Stimulated activated naive CD8-positive, alpha-beta T cell treated with anti-CD3 and anti-CD28 coated beads, Interleukin-15, Interleukin-2, amounts not matched to agents 100 ng/mL and 50 ng/mL, for 24 hours (primary cell): ENCODE data around the gene LRRFIP1.

Experiments used
- H3K27ac Mint-ChIP-seq: one replicate; pipeline ENCODE4 v1.8.0; 2021; ENCODE audit warnings: mild to moderate bottlenecking, mixed read lengths
- H3K27me3 Mint-ChIP-seq: one replicate; pipeline ENCODE4 v1.8.0; 2021; ENCODE audit warnings: mixed read lengths
- H3K36me3 Mint-ChIP-seq: one replicate; pipeline ENCODE4 v1.8.0; 2021; ENCODE audit warnings: low read depth, mixed read lengths
- H3K4me1 Mint-ChIP-seq: one replicate; pipeline ENCODE4 v1.8.0; 2021; ENCODE audit warnings: low read depth, mixed read lengths
- H3K4me3 Mint-ChIP-seq: one replicate; pipeline ENCODE4 v1.8.0; 2021; ENCODE audit warnings: mild to moderate bottlenecking, mixed read lengths
- H3K9me3 Mint-ChIP-seq: one replicate; pipeline ENCODE4 v1.8.0; 2021; ENCODE audit warnings: mixed read lengths

LRRFIP1 gene

DNA sequence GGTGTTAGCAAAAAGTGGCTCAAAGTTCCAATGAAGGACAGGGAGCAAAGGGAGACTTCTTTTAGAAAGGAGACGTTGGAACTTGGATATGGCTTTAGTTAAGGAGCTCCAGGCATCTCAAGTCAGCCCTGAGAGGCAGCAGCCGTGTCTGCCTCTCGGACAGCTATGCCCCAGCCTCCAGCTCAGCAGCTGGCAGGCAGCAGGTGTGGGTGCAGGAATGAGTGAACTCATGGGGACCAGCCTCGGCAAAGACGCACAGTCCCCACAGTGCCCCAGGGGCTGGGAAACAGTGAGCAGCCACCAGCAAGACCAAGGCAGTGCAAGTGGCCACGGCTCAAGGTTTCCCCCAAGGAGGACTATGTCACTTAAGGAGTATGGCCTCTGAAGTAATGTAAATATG, 1.6 kb upstream of the LRRFIP1 start:
- Mint-ChIP-seq H3K9me3 (no peaks in the 10 kb centered on the region), H3K4me1 (peaks cover 21% of the 10 kb centered on the region), H3K4me3 (peak overlapping the region; percentile 47), H3K36me3 (no peaks in the 10 kb centered on the region), H3K27ac (no peak overlapping the region), H3K27me3 (peaks cover 38% of the 10 kb centered on the region)

DNA sequence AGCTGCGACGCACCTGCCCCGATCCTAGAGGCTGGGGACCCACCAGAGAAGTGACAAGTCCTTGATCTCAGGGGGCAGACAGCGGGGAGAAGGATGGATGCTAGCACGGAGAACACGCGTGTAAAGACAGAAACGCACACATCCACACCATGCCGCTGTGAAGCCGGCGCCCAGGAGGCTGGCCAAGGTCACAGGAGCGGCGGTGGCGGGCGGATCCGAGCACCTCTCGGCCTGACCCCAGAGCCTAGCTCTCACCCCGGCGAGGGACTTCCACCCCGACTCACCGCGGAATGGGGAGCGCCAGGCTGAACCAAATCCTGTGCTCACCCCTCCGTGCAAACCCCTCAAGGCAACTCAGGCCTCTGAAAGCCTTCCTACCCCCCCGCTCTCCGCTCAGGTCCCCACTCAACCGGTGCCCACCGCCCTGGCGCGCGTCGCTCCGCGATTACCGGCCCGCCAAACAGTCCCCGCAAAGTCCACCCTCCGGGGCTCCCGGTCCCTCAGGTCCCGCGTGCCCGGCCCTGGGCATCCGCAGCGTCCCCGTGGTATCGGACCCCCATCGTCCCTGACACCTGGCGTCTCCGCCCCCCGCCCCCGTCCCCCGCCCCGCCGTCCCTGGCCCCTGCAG, 460 bp upstream of the LRRFIP1 start:
- H3K4me3 Mint-ChIP-seq = peak overlapping the region; percentile 70
- H3K27me3 Mint-ChIP-seq = peaks cover 38% of the 10 kb centered on the region
- peaks cover 30% of the 10 kb centered on the region for H3K4me1 Mint-ChIP-seq
- no peaks in the 10 kb centered on the region for H3K9me3 Mint-ChIP-seq
- H3K36me3 Mint-ChIP-seq = no peaks in the 10 kb centered on the region
- H3K27ac Mint-ChIP-seq = no peak overlapping the region

DNA sequence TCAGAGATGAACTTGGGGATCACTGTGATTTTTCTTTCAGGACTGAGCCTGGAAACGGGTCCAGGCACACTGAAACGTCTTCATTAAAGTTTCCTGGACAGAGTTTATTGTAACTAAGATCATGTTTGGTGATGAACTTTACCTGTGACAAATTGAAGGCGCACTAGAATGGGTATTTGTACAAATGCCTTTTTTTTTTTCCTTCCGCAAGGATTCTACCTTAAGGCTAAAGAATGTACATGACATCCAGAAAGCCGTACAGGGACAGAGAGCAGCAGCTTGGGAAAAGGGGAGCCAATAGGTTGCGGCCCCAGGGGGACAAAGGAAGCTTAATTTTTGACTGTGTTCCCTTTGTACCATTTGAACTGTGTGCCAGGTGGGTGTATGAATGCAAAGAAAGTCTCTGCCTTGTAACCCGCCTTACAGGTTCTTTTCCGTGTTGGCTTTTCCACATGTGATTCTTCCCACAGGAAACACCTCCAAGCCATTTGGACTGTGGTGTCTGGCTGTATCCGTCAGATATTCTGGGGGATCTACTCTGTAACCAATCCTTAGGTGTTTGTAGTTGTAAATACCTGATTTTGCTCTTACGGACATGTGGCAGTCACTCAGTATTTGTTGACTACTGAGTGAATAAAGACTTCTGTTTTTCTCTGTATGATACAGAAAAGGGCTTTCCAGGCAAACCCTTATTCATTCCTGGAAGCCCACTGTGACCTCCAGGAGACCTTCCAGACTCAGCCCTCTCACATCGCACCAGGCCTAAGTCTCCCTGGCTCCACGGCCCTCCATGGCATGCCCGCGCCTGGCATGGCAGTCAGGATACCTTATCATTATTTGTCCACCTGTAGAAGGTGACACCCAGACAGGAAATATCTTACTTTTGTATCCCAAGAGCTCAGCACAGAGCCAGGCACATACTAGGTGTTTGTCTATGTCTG, 1.1 kb downstream of the LRRFIP1 start:
- Mint-ChIP-seq H3K27ac (no peak overlapping the region), H3K36me3 (no peaks in the 10 kb centered on the region), H3K4me1 (peaks cover 30% of the 10 kb centered on the region), H3K27me3 (peaks cover 38% of the 10 kb centered on the region), H3K9me3 (no peaks in the 10 kb centered on the region), H3K4me3 (peak overlapping the region; percentile 82)

DNA sequence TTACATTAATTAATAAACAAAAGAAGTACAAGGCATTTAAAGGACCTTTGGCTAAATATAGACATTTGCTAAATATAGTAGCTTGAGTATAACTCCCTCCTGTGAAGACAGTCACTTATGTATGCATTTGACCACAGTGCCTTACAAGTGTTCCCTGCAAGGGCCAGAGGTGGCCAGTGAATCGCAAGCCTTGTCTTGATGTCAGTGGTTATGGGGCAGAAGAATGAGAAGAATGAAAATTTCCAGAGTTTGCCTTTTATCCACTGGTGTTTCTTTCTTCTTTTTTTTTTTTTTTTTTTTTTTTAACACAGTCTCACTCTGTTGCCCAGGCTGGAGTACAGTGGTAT, 1.8 kb downstream of the LRRFIP1 start:
- Mint-ChIP-seq H3K4me3 (no peak overlapping the region), H3K27ac (no peak overlapping the region), H3K27me3 (peaks cover 38% of the 10 kb centered on the region), H3K4me1 (peaks cover 30% of the 10 kb centered on the region), H3K9me3 (no peaks in the 10 kb centered on the region), H3K36me3 (no peaks in the 10 kb centered on the region)

DNA sequence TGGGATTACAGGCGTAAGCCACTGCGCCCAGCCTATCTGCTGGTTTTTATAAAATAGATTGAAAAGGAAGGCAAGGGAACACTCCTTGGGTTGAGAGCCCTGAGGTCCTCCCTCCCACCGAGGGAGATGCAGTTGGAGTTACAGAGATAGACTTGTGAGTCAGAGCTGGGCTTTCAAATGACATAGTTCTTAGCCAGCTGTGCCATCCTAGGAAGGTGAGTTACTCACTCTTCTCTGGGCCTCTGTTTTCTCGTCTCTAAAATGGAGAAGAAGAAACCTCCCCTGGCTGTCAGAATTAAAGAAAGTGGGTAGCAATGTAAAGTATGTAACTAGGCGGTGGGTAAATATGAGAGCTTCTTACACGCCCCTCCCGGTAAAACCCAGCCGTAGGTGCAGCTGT, 2.4 kb downstream of the LRRFIP1 start:
- H3K4me1 Mint-ChIP-seq = peaks cover 30% of the 10 kb centered on the region
- peaks cover 38% of the 10 kb centered on the region for H3K27me3 Mint-ChIP-seq
- peaks cover 2% of the 10 kb centered on the region for H3K36me3 Mint-ChIP-seq
- H3K9me3 Mint-ChIP-seq = peaks cover 2% of the 10 kb centered on the region
- no peak overlapping the region for H3K4me3 Mint-ChIP-seq
- H3K27ac Mint-ChIP-seq = no peak overlapping the region

DNA sequence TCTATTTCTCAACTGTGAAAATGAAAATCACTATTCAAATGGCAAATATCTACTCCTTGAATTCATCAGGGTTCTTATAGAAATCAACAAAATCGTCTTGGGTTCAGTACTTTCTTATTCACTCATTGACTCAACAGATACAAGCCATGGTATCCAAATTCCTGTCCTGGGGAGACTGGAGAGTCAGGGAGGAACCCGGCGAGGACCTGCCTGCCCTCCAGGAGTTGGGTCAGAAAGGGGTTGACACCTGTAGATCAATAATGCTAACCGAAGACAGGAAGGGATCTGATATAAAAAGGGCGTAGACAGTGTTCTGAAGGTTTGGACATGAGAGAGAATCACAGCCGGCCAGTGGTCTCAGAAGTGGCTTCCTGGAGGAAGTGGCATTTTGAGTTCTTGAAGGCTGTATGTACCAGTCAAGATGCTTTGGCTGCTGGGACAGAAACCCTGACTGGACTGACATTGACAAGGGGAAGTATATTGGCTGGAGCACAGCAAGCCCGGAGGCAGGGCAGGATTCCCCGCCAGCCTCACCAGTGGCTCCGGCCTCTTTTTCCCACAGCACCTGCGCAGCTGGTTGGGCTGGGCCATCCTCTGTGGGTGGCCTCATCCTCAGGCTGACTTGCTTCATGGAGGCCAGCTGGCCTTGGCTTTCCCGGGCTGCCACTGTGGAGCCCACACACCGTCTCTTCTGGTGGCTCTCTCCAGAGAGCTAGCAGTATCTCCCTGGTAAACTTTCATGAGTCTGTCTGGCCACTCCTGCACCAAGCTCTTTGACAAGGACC, 3.0 kb downstream of the LRRFIP1 start:
- H3K4me3 Mint-ChIP-seq = no peak overlapping the region
- peaks cover 5% of the 10 kb centered on the region for H3K9me3 Mint-ChIP-seq
- peaks cover 30% of the 10 kb centered on the region for H3K4me1 Mint-ChIP-seq
- peaks cover 4% of the 10 kb centered on the region for H3K36me3 Mint-ChIP-seq
- no peak overlapping the region for H3K27ac Mint-ChIP-seq
- peaks cover 37% of the 10 kb centered on the region for H3K27me3 Mint-ChIP-seq

DNA sequence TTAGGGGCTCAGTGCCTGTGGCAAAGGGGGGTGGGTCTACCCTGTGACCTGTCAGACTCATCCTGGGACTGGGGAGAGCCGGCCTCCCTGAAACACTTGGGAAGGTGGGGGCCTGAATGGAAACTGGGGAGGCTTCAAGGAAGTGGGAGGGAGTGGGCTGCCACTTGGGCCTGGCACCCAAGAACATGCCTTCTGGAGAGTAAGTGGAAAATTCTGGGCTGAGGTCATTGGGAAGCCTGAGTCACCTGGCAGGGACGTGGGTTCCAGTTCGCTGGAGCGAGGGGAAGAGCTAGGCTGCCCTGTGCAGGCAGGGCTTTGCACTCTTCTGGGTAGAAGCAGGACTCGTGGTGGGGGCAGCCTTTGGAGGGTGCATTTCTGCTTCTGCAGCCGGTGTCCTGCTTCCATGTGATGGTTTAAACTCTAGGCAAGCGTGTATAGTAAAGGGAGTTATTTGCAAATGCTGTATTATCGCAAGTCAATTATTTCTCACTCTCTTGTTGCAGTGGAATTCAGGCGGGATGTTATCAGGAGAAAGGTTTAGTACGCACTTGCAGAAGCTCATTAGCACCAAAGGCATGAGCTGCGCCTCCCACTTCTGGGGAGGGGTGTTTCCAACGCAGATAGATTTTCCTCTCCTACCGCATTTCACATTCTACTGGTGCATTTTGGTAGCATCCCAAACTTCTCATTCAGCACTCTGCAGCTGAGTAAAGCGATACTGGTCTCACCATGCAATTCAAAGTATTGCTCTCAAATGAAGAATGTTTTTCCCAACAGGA, 3.8 kb downstream of the LRRFIP1 start:
- Mint-ChIP-seq H3K4me1 (peaks cover 29% of the 10 kb centered on the region), H3K9me3 (peaks cover 5% of the 10 kb centered on the region), H3K4me3 (no peak overlapping the region), H3K27ac (peak overlapping the region; percentile 7), H3K27me3 (peaks cover 30% of the 10 kb centered on the region), H3K36me3 (peaks cover 4% of the 10 kb centered on the region)

DNA sequence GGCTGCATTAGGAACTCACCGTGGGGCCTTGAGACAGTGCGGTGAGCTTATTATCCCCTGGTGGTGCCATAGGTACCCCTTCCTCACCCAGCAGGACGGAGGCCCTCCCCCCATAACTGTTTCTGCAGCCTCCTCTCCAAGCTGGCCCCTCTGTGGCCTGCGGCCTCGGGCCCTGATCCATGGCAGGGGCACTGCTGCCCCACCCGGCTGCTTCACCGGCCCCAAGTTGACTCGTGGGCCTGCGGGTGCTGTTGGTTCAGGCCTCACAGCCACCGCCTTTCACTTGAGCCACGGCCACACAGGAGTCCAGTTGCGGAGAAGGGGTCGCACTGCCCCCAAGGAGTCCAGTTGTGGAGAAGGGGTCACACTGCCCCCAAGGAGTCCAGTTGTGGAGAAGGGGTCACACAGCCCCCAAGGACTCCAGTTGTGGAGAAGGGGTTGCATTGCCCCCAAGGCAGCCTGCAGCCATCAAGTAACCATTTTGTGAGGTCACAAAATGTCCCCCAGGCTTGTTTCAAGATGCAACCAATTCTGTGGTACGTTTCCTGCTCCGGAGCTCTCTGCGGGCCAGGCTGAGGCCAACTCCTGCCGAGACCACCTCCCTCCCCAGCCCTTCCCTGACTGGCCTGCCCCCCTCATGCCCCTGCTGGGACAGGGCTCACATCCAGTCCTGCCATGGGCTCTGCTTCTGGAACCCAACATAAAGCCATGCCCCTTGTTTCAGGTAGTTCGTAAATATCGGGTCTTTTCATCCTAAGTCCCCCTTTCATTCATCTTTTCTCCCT, 4.6 kb downstream of the LRRFIP1 start:
- Mint-ChIP-seq H3K27ac (no peak overlapping the region), H3K36me3 (peaks cover 4% of the 10 kb centered on the region), H3K27me3 (peaks cover 31% of the 10 kb centered on the region), H3K4me3 (no peak overlapping the region), H3K4me1 (peaks cover 30% of the 10 kb centered on the region), H3K9me3 (peaks cover 5% of the 10 kb centered on the region)

DNA sequence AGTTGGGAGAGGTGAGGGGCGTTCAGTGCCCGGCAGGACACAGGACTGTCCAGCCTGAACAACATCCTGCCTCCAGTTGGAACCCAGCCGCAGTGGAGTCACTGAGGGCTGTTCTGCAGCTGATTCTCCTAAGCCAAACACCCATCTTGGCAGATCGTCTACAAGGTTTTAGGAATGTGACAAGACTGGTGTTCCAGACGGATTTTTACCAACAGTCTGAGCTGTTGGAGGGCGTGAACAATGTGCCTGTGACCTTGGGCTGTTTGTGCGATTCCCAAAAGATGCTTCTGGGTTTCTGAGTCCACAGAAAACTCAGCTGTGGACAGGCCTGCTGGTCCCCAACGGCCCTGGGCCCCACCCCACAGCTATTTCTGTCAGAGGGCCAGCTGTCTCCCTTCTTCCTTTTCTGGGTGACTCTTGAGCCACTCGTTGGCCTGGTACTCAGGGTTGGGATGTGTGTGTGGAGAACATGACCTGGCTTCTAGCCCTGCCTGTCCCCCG, 5.7 kb downstream of the LRRFIP1 start:
- peaks cover 28% of the 10 kb centered on the region for H3K4me1 Mint-ChIP-seq
- H3K9me3 Mint-ChIP-seq = peaks cover 5% of the 10 kb centered on the region
- peaks cover 4% of the 10 kb centered on the region for H3K36me3 Mint-ChIP-seq
- no peak overlapping the region for H3K27ac Mint-ChIP-seq
- H3K27me3 Mint-ChIP-seq = peaks cover 30% of the 10 kb centered on the region
- no peak overlapping the region for H3K4me3 Mint-ChIP-seq

DNA sequence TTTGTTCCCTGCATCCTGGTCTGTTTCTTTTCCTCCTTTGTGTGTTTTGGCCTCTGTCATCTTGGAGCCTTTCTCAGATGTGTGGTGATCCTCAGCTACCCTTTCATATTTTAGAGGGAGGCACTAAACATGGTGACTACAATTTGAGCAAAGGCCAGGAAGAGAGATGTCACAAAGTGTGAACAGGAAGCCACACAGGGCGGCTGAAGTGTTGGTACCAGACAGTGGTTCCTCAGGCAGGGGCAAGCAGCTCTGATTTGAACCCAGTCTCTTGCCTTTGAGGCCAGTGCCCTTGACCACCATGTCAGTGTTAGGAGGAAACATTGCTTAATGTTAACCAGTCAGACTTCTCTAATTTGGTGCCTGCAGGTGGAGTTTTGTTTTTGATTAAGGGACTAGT, 9.2 kb downstream of the LRRFIP1 start:
- Mint-ChIP-seq H3K4me3 (no peak overlapping the region), H3K9me3 (peaks cover 5% of the 10 kb centered on the region), H3K27me3 (peaks cover 11% of the 10 kb centered on the region), H3K4me1 (peaks cover 8% of the 10 kb centered on the region), H3K27ac (no peak overlapping the region), H3K36me3 (peaks cover 4% of the 10 kb centered on the region)

DNA sequence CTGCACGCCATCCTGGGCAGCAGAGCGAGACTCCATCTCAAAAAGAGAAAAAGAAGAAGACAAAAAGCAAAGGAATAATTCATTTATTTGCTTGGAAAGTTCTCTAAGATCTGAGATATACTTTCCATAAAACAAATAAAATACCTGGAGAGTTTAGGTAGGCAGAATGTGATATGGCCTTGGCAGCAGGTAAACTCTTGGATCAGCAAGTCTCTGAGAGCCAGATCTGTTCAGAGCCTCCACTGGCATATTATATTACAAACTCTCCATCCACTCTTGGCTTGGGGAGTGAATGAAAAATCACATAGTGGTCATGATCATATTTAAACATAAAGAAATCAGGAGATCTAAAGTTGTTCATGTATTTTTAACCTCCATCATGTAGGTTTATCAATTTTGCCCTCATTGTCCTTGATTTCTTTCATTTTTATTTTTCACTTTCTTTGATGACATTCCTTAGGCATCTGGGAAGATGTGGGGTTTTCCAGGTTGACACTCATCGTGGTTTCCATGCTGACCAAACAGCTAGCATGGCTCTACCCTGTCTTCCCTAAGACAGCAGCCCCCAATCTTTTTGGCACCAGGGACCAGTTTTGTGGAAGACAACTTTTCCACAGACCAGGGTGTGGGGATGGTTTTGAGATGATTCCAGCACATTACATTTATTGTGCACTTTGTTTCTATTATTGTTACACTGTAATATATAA, 10.2 kb downstream of the LRRFIP1 start:
- Mint-ChIP-seq H3K4me1 (peaks cover 7% of the 10 kb centered on the region), H3K27me3 (peaks cover 11% of the 10 kb centered on the region), H3K4me3 (no peak overlapping the region), H3K27ac (no peak overlapping the region), H3K9me3 (peaks cover 5% of the 10 kb centered on the region), H3K36me3 (peaks cover 4% of the 10 kb centered on the region)

DNA sequence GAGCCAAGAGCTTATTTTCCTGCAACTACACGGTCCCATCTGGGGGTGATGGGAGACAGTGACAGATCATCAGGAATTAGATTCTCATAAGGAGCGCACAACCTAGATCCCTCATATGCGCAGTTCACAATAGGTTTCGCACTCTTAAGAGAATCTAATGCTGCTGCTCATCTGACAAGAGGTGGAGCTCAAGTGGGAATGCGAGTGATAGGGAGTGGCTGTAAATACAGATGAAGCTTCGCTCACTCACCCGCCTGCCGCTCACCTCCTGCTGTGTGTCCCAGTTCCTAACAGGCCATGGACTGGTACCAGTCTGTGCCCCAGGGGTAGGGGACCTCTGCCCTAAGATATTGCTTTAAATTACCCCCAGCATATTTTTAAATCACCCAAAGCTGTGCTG, 10.8 kb downstream of the LRRFIP1 start:
- H3K4me3 Mint-ChIP-seq = no peak overlapping the region
- H3K4me1 Mint-ChIP-seq = peaks cover 7% of the 10 kb centered on the region
- peaks cover 5% of the 10 kb centered on the region for H3K9me3 Mint-ChIP-seq
- H3K27me3 Mint-ChIP-seq = peaks cover 11% of the 10 kb centered on the region
- H3K36me3 Mint-ChIP-seq = peaks cover 4% of the 10 kb centered on the region
- no peak overlapping the region for H3K27ac Mint-ChIP-seq

DNA sequence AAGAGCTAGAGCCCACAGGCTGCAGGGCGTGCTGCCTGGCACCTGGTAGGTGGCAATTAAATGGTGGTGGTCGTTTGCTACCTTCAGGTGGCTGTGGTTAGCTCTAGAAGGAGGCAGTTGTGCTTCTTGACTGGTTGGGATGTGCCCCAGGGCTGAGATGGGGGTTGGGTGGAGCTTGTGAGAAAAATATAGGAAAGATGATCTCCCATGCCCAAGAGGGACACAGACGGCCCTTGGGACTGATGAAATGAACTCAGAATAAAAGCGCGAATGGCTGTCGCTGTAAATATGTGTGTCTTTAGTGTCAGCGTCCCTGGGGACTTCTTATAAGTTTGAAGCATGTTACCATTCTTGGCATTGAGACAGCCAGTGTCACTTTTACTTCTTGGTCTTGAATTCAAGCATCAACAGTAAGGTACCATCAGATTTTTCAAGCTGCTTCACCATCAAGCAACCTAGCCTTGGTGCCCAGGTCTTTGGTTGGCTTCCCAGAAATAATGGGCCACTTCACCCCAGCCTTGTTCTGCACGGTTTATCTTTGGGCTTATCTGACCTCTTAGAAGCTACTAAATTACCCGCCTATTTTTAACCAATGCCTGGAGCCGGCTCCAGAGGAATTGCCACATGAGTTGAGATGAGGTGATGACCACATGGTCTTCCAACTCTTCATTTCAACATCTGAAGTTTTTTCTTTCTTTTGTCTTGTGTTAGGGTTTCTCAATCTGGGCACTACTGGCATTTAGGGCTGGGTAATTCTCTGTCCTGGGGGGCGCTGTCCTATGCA, 11.9 kb downstream of the LRRFIP1 start:
- H3K27ac Mint-ChIP-seq = no peak overlapping the region
- peaks cover 4% of the 10 kb centered on the region for H3K36me3 Mint-ChIP-seq
- peaks cover 7% of the 10 kb centered on the region for H3K4me1 Mint-ChIP-seq
- no peak overlapping the region for H3K4me3 Mint-ChIP-seq
- H3K9me3 Mint-ChIP-seq = peaks cover 5% of the 10 kb centered on the region
- H3K27me3 Mint-ChIP-seq = peaks cover 11% of the 10 kb centered on the region
